Stimulated activated CD4-positive, alpha-beta T cell treated with anti-CD3 and anti-CD28 coated beads, Interleukin-4, amount 100 ng/mL, for 1 hour (primary cell): ENCODE measurements around the gene SPTBN1.
A peak's percentile ranks its signal among the peaks of the same experiment; 100 is the strongest.

Source experiments
- DNase-seq: peaks from one replicate; pipeline ENCODE4 v3.0.0-alpha.2; 2020

The SPTBN1 gene

GRCh38 chr2:54578648-54579045 is 122.5 kb downstream of the SPTBN1 start:
- DNase-seq, result no peak

GRCh38 chr2:54579061-54579681 is 123.0 kb downstream of the SPTBN1 start:
- DNase-seq, result no peak

DNA sequence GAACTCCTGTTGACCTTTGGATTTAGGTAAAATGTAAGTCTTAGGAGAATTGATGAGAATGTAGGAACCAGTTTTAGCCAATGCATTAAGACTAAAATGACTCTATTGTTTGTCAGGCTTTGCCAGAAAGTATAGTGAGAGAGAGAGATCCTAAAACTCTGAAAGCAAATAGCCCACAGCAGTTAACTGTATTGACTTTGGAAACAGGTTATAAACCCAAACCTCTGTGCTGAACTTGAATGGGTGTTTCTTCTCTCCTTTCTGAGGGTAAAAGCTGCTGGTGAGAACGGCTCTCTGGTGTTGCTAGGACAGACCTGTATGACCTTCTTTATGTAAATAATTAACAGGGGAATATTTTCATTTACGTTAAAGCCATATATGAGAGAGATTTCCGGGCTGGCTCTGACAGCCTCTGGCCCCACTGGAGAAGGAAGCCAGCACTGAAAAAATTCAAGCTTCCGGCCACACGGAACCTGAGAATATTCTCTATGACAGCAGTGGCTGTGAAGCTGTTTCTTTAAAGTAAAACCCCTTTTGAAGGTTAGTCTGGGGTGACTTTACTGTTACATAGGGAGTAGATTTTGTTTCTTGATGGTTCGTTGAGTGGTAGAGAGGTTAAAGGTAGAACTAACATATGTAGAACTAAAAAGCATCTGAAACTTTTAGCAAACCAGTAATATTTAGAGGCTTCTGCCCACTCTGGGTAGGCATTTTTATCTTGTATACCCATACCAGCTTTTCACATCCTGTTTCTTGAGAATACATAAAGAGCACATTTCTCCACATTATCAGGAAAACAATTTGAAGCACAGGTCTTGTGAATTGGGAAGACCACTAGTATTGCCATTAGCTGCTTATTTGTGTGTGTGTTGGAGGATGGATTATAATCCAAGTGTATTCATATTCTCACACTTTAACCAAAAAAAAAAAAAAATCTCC is 123.8 kb downstream of the SPTBN1 start:
- peak; percentile 26 for DNase-seq

GRCh38 chr2:54581326-54582039 is 125.4 kb downstream of the SPTBN1 start:
- no peak for DNase-seq

DNA sequence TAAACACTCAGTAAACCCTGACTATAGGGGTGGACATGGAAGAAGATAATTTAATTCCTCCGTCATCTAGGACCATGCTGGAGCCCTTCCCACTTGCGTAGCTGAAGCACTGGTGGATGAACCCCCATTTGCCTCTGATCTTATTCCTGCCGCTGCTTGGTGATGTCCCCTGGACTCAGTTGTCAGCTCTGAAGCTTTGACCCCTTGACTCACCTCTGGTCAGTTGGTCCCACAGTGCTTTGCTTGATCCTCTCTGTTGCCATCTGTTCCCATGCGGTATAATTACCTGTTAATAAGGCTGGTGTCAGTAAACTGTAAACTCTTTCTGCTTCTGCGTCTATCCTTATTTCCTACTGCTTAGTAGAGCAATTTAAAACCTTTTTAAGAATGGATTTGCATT is 126.9 kb downstream of the SPTBN1 start:
- no peak for DNase-seq

- no peak for DNase-seq
These were observed 128.5 kb downstream of the SPTBN1 start for GRCh38 chr2:54584598-54584997.

DNA sequence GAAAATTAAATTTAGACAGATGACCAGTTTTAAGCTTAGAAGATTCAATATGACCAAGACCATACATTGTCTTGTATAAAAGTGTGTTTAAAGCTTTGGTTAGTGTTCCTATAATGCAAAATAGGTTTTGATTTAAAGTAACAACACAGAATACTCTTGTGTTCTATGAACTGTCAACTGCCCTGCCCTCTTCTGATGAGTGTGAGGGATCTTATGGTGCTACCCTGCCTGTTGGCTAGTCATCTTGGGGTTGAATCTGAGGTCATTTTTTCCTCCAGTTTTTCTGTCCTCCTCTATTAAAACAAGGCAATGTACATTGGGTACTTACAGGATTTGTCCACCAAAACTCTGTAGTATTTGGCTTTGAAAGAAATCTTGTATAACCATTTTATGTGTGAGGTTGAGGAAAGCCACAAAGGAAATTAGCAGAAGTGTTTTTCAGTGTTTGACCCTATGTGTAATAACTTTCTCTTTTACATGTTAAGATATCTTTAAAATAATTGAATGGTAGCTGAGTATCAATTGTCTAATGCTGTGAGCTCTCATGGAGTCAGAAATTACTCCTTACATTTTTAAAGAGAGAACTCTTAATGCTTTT is 129.1 kb downstream of the SPTBN1 start:
- no peak for DNase-seq

GRCh38 chr2:54586062-54586461 is 129.9 kb downstream of the SPTBN1 start:
- no peak for DNase-seq

DNA sequence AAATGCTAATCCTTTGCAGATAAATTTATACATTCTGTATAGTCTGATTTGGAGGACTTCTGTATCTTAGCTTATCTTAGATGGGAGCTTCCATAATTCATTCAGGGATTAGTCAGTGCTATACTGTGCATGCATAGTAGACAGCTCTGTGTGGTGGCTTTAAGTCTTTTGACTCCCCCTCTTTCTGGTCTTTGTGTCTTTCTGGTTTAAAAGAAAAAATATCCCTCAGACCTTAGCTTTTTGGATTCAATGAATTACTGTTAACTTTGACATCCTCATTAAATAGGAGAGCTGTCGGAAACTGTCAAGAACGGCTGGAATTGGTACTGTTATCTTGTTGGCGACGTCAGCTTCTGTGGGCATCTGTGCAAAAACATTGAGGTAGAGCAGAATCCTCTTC is 130.4 kb downstream of the SPTBN1 start:
- DNase-seq, result no peak

GRCh38 chr2:54587171-54588016 is 131.3 kb downstream of the SPTBN1 start:
- DNase-seq, result no peak

- DNase-seq, result no peak
These were observed 132.2 kb downstream of the SPTBN1 start for GRCh38 chr2:54588244-54588899.

DNA sequence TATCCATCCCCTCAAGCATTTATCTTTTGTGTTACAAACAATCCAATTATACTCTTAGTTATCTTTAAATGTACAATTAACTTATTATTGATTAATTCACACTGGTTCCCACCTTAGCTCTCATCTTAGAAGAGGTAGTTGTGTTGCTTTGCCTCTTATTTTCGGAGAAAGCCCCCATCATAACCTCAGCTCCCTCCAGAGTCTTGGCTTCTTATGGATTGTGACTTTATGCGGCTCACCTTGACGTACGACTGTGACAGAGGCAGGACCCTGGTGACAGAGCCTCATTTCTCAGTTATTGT is 132.9 kb downstream of the SPTBN1 start:
- DNase-seq, result no peak

DNA sequence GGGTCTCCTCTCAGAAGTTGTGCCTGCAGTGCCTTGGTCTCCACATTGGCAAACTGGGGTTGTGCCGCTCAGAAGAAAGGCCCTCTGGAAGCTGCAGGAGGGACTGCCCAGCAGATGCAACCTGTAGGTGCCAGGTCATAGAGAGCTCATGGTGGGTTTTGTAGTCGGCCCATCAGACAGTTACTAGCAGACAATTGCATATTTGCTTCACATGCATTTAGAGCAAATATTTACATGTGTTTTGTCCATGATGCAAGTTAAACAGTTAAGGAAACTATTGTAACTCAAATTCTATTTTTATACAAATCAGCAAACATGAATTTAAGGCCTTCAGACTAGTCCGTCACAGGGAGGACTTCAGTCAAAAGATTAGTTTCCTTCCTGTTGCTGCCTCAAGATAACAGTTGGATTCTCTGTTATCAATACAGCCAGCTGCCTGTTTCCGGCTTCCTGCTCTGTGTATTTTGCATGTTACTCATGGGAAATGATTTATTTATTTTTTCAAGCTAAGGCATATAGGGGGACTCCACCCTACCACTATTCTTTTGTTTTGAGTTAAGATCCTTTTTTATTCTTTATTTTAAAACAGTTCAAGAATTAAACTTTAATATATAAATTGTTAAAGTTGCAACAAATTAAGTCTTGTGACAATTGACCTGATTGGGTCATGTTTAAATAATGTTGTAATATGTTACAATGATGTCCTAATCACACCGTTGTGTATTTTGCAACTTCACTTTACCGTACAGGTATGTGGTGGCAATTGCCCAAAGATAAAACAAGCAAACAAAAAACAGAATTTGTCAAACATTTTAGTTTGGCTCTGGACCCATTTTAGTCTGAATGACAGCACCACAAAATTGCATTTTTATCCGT is 133.5 kb downstream of the SPTBN1 start:
- DNase-seq, result no peak

GRCh38 chr2:54590216-54591120 is 134.3 kb downstream of the SPTBN1 start:
- DNase-seq, result no peak

DNA sequence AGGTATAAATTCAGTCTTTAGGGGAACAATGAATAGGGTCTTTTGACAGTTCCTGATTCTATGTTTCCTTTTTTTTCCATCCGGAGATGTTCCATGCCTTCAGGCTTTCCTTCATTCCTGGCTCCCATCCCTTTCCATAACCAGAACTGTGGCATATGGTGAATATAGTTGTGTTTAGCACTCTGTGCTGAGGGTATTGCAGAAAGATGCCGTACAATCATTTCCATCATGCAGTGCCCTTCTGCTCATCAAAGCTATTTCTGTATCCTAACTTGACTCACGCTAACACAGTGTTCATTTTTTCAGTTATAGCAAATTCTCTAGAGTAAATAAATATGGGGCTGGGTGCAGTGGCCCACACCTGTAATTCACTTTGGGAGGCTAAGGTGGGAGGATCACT is 135.4 kb downstream of the SPTBN1 start:
- no peak for DNase-seq

- no peak for DNase-seq
These were observed 137.1 kb downstream of the SPTBN1 start for GRCh38 chr2:54593249-54593648.

DNA sequence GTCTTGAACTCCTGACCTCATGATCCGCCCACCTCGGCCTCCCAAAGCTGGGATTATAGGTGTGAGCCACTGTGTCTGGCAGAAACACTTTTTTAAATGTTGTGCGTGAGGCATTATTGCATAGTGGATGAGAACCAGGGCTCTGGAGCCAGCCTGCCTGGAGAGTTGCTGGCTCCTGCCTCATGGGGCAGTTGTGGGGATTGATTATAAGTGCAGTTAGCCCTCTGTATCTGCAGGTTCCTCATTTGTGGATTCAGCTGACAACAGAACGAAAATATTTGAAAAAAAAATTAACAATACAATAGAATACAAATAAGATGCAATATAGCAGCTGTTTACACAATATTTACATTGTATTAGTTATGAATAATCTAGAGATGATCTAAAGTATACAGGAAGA is 137.9 kb downstream of the SPTBN1 start:
- DNase-seq, result no peak

GRCh38 chr2:54595161-54595803 is 139.2 kb downstream of the SPTBN1 start:
- DNase-seq, result no peak
